ENCODE data around the gene TMEM53. TPM values are rescaled to one million over a fixed set of nuclear protein-coding genes. Genes with fewer than 3 reads are reported as not detected.

TMEM53 gene
- total and polyA plus RNA-seq, 2 experiments from 2014 or later: 6.9 to 37.4 TPM

GRCh38 chr1:44631333-44631646 lies 43.0 kb downstream of the TMEM53 start:
- no peaks in the 10 kb centered on the region for H3K9me3 ChIP-seq (ENCODE audit: low read depth)
- H3K27ac ChIP-seq: peak overlapping the region; percentile 98
- H3K79me2 ChIP-seq: peaks cover 27% of the 10 kb centered on the region
- 20% methylated on average over 7 of the region's 8 CpGs for WGBS (ENCODE audit: low lambda C conversion rate, missing lambda C conversion rate)
- H3K4me3 ChIP-seq: peak overlapping the region; percentile 39
- peak overlapping the region; percentile 87 for H3K4me2 ChIP-seq
- no peaks in the 10 kb centered on the region for H3K27me3 ChIP-seq
- no peaks in the 10 kb centered on the region for H4K20me1 ChIP-seq (ENCODE audit: insufficient read depth, poor library complexity, severe bottlenecking)
- H3K9me2 ChIP-seq (replicated peaks; ENCODE audit: insufficient read depth): no peaks in the 10 kb centered on the region
- H3K4me1 ChIP-seq (ENCODE audit: insufficient read depth): peaks cover 8% of the 10 kb centered on the region
- no peak for TF ChIP-seq EZH2 (IDR thresholded peaks at IDR 0.05; ENCODE audit: borderline replicate concordance)
- no peak for TF ChIP-seq CTCF (IDR thresholded peaks at IDR 0.05; ENCODE audit: poor library complexity)
- no peak for TF ChIP-seq EZH2phosphoT487 (IDR thresholded peaks at IDR 0.05; ENCODE audit: low read depth, severe bottlenecking, unreplicated experiment)
- H3K36me3 ChIP-seq (replicated peaks; ENCODE audit: insufficient read depth, low read depth): no peaks in the 10 kb centered on the region
- H2AFZ ChIP-seq: peak overlapping the region; percentile 92
- no peak for DNase-seq (ENCODE audit: low spot score)

- Histone ChIP-seq H3K4me1 (ENCODE audit: insufficient read depth) (peaks cover 8% of the 10 kb centered on the region), H3K9me2 (replicated peaks; ENCODE audit: insufficient read depth) (no peaks in the 10 kb centered on the region), H3K4me3 (no peak overlapping the region), H3K27me3 (no peaks in the 10 kb centered on the region), H3K36me3 (replicated peaks; ENCODE audit: insufficient read depth, low read depth) (no peaks in the 10 kb centered on the region), H3K4me2 (no peak overlapping the region), H3K79me2 (peaks cover 25% of the 10 kb centered on the region), H2AFZ (no peak overlapping the region), H3K9me3 (ENCODE audit: low read depth) (no peaks in the 10 kb centered on the region), H3K27ac (no peak overlapping the region), H4K20me1 (ENCODE audit: insufficient read depth, poor library complexity, severe bottlenecking) (no peaks in the 10 kb centered on the region)
- DNase-seq (ENCODE audit: low spot score): no peak
- TF ChIP-seq CTCF (IDR thresholded peaks at IDR 0.05; ENCODE audit: poor library complexity) (no peak), EZH2 (IDR thresholded peaks at IDR 0.05; ENCODE audit: borderline replicate concordance) (no peak), EZH2phosphoT487 (IDR thresholded peaks at IDR 0.05; ENCODE audit: low read depth, severe bottlenecking, unreplicated experiment) (no peak)
- 88% methylated on average over 2 of the region's 2 CpGs for WGBS (ENCODE audit: low lambda C conversion rate, missing lambda C conversion rate)
Observed at GRCh38 chr1:44630116-44630515, 44.2 kb downstream of the TMEM53 start.

- no peak for DNase-seq (ENCODE audit: low spot score)
- peaks cover 15% of the 10 kb centered on the region for H3K79me2 ChIP-seq
- no peak overlapping the region for H3K27ac ChIP-seq
- no peaks in the 10 kb centered on the region for H3K9me2 ChIP-seq (replicated peaks; ENCODE audit: insufficient read depth)
- H3K4me3 ChIP-seq: no peak overlapping the region
- H3K9me3 ChIP-seq (ENCODE audit: low read depth): no peaks in the 10 kb centered on the region
- H3K4me1 ChIP-seq (ENCODE audit: insufficient read depth): peaks cover 8% of the 10 kb centered on the region
- WGBS (ENCODE audit: low lambda C conversion rate, missing lambda C conversion rate): 88% methylated on average over 5 of the region's 5 CpGs
- no peak overlapping the region for H3K4me2 ChIP-seq
- no peak for TF ChIP-seq EZH2 (IDR thresholded peaks at IDR 0.05; ENCODE audit: borderline replicate concordance)
- no peak for TF ChIP-seq CTCF (IDR thresholded peaks at IDR 0.05; ENCODE audit: poor library complexity)
- TF ChIP-seq EZH2phosphoT487 (IDR thresholded peaks at IDR 0.05; ENCODE audit: low read depth, severe bottlenecking, unreplicated experiment): no peak
- H3K27me3 ChIP-seq: no peaks in the 10 kb centered on the region
- H4K20me1 ChIP-seq (ENCODE audit: insufficient read depth, poor library complexity, severe bottlenecking): no peaks in the 10 kb centered on the region
- no peaks in the 10 kb centered on the region for H3K36me3 ChIP-seq (replicated peaks; ENCODE audit: insufficient read depth, low read depth)
- no peak overlapping the region for H2AFZ ChIP-seq
Observed at GRCh38 chr1:44628962-44629756, 45.1 kb downstream of the TMEM53 start.

All from hepatocyte (in vitro differentiated cells).